Cardiac fibroblast (primary cell): Measurements from ENCODE around the gene OSTM1.

Experiments
- DNase-seq, 2 donors: peaks; one replicate each; pipeline versions ENCODE4 v3.0.0 to v3.0.0-alpha.2; 2010; ENCODE audit warnings: low read depth in 2 of 2
- H3K4me3 ChIP-seq, 2 donors: replicated peaks in 1 of 2; 1 replicate in 1 of 2; 2 replicates in 1 of 2; pipeline ENCODE4 v1.5.1; 2011; ENCODE audit warnings: low read depth in 2 of 2, low read length in 2 of 2, mild to moderate bottlenecking in 2 of 2, moderate library complexity in 1 of 2
- CTCF ChIP-seq: IDR thresholded peaks from one replicate; pipeline ENCODE4 v1.5.1; 2011; ENCODE audit warnings: low read depth, mild to moderate bottlenecking, low read length, inconsistent platforms

Gene OSTM1

GRCh38 chr6:107991772-107992550, 82.6 kb downstream of the OSTM1 start:
- TF ChIP-seq CTCF, result no peak

More at GRCh38 chr6:107991772-107992550, 82.6 kb downstream of the OSTM1 start:
- DNase-seq, result no peak
- H3K4me3 ChIP-seq, result no peak overlapping the region
